GM19025 (cell line): ENCODE data around the gene EEF2KMT.
"Not testable (repeated sequence)": the region's sequence is repeated elsewhere in the genome, so short reads cannot be mapped to it uniquely, and the experiment has no call there.

ENCODE experiments used
- ATAC-seq: cut with Tn5 transposase; IDR thresholded peaks from one replicate; pipeline ENCODE4 v1.9.1; 2021; ENCODE audit warnings: mild to moderate bottlenecking, low read depth, moderate library complexity; ENCODE audit not compliant: unreplicated experiment

The EEF2KMT gene

DNA sequence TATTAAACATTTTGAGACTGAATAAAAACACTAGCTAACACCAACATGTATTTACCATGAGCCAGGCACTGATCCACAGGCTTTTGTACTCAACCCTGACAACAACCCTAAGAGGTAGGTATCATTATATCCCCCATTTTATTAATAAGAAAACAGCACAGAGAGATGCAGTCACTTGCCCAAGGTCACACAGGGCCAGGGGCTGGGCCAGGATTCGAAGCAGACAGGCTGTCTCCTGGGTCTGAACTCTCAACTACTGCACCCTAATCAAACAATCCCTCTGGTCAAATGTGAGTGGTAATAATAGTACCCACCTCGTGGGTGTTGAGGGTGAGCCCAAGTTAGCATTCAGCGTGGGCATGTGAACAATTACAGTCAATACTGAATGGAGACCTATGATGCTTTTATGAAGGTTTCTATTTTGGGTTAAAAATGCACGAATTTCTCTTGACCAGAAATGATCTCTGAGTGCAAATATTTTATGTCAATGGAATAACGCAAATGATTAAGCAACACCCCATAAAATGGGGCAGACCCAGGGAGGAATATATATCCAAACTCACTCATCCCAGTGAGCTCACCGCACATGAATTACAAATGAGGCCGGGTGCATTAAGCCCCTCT is 1.0 kb downstream of the EEF2KMT start:
- not testable (repeated sequence) for ATAC-seq

DNA sequence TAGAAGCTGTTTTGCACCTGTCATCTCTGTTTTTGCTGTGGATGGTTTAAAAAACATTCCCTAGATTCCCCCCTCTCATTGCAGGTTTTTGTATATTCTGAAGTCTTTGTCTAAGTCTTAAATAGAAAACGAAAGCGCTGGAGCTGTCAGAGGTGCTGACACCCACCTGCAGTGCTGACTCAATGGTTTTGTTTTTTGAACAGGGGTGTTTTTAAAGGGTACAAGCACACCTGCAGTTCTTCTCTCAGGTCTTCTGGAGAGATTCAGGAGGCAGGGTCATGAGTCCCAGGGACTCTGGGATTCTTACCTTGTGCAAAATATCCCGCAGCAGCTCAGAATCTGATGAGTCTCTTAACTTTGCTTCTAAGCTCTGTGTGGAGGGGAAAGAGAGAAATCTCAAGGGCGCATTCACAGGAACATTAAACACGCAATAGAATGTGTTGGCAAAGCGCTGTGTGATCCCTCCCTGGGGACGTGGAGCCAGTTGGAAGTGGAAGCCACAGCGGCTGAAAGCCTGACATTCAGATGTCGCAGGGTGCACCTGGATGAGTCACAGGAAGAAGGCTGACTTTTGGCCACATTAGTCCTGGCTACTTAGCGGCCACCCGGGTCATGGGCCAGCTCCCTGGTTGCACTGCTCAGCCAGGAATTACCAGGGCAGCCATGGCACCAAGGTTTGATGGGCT is 2.3 kb downstream of the EEF2KMT start:
- ATAC-seq = not testable (repeated sequence)

DNA sequence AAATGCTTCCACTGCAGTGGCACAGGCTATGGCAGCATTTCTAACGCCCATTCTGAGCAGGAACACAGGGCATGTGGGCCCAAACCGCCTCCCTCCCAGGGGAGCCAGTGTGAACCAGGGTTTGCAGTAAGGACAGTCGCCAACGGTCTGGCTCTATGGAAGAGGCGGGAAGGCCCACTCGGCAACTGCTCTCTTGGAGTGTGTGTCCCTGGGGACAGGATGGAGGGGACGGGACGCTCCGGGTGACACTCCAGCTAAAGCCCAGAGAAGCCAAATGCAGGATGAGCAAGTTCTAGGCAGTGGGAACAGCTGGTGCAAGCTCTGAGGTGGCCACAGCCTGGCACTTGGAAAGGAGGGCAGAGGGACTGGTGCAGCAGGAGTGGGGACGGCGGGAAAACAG is 3.8 kb downstream of the EEF2KMT start:
- ATAC-seq = not testable (repeated sequence)

DNA sequence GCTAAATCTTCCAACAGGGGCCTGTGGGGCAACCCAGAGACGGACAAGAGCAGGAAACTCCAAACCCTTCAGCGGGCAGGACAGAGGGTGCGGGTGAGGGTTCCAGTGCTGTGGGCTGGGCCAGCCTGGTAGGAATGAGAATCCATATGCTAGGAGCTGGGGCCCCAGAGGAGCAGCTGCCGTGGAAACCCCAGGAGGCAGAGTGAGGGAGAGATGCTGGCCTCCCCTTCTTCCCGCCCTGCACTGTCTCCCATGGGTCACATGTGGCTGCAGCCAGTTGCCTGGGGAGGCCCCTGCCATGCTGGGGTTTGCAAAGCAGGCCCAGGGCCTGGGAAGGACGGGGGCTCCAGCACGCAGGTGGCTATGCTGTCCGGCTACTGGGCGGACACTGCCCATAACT is 4.5 kb downstream of the EEF2KMT start:
- not testable (repeated sequence) for ATAC-seq

DNA sequence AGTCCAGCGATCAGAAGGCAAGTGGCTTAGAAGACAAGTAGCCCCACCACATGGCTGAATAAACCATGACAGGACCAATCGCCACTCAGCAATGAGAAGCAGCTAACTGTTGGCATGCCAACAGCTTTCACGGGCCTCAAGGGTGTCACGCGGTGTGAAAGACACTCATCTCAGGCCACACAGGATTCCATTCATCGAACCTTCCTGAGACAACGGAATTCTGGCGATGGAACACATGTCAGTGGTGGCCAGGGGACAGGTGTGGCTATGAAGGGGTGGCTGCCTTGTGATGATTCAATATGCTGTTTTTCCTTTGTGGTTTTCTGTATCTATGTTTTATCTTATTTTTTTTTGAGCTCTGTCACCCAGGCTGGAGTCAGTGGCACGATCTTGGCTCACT is 7.0 kb downstream of the EEF2KMT start:
- not testable (repeated sequence) for ATAC-seq

DNA sequence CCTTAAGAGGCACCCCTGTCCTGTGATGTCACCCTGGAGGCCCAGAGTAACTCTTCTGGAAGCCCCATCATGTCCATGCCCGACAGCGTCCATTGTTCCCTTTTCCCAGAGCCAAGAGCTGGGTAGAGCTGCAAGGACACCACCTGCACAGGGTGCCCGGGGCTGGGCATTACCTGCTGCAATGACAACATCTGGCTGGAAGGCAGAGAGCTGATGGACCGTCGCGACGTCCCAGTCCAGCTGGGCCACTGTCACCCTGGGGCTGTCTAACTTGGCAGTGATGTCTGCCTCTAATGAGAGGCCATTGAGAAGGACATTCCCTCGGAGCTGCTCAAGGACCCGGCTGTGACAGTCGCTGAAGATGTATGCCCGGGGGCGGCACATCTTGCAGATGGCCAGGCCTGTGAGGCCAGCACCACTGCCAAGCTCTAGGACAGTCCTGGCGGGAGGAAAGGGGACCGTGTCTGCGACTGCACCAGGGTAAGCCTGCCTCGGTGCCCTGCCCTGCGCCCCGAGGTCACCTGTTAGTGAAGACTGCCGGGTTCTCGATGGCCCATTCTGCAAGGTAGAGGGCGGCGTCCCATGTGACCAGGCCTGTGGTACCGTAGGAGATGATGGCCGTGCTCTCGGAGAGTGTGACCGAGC is 7.6 kb downstream of the EEF2KMT start:
- not testable (repeated sequence) for ATAC-seq

DNA sequence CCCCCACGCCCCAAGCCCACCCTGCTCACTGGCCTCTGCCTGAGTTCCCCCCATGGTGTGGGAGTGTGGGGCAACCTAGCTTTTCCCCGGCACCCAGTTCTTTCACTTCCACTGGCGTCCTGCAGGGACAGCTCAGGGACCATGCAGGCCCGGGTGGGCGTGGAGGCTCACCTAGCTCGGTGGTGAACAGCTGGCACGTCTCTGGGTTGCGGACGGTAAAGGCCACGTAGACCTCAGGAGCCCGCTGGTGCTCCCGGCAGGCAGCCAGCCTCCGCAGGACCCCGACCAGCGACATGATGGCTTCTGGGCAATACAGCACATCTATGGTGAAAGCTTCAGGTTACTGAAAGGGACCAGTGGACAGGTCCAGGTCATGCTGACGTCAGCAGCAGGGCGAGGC is 8.7 kb downstream of the EEF2KMT start:
- ATAC-seq = not testable (repeated sequence)

DNA sequence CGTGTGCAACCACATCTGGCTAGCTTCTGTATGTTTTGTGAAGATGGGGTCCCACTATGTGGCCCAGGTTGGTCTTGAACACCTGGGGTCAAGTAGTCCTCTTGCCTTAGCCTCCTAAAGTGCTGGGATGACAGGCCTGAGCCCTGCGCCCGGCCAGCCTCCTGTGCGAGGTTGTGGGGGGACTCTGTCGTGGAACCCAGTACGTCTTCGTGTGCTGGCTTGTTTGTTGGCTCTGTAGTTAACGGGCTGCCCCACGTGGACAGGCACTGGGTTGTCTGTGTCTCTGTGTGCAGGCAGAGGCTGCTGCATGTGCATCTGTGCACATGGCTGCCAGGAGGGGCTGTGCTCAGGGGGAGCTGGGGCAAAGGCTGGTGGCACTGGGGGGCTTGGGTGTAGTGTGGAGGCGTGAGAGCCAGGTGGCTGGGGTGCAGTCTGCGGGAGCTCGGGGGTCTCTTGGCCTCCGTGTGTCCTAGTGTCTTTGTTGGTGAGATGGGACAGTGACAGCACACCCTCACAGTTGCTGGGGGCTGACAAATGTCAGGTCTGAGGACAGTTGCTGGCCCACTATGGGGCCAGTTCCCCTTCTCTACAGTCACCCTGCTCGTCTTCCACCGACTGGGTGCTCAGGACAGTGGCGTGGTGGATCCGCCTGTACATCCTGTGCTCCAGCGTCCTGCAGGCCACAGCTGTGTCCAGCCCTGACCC is 9.4 kb downstream of the EEF2KMT start:
- not testable (repeated sequence) for ATAC-seq

DNA sequence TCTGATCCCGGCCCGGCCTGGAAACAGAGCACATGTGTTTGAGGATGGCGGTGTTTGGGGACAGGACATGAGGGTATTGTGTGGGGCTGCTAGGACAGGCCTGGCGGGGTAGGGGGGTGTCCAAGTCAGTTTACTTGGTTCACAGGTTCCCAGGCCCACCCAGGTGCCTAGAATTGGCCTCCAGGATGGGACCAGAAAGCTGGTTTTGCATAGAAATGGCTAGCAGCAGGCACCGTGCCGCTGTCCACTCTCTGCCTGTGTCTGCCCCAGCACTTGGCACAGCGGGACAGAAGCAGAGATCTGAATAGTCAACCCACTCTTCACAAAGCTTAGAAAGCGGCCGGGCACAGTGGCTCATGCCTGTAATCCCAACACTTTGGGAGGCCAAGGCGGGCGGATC is 11.9 kb downstream of the EEF2KMT start:
- not testable (repeated sequence) for ATAC-seq

DNA sequence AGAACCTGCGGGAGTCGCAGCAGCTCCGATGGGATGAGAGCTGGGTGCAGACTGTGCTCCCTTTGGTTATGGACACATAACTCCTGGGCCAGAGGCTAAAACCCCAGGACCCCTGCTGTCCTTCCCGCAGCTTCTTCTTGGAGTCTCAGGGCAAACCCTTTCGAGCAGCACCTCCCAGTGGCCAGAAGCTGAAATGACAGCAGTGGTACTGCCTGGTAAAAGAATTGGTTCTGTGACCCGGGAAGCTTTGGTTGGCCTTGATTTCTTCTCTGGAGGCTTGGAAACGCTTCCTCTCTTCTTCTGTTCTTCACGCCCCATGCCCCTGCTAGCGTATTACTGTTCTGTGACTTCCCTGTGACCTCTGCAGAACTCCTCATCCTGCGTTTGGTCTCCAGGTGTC is 12.8 kb downstream of the EEF2KMT start:
- not testable (repeated sequence) for ATAC-seq

DNA sequence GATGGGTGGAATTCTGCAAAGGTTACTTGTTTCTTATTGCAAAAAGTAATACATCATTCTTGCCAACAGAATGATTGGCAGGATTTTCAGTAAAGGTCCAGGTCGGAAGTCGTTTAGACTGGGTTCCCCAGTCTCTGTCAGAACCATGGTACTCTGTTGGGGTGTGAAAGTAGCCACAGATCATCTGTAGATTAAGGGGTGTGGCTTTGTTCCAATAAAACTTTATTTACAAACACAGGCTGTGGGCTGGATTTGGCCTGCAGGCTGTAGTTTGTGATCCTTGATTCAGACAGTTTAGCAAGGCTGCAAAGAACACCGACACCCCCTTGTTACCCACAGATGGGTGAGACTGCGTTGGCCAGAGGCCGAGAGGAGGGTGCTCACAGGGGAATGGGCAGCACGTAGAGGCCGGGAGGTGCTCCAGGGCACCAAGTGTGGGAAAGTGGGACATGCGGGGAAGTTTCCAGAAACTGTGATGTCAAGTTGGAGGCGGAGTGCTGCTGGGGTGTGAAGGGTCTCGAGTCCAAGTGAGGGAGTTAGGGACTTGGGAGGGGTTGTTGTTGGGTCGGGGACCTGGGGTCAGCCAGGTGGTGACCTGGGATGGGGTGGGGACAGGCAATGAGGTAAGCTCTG is 13.4 kb downstream of the EEF2KMT start:
- ATAC-seq = not testable (repeated sequence)

DNA sequence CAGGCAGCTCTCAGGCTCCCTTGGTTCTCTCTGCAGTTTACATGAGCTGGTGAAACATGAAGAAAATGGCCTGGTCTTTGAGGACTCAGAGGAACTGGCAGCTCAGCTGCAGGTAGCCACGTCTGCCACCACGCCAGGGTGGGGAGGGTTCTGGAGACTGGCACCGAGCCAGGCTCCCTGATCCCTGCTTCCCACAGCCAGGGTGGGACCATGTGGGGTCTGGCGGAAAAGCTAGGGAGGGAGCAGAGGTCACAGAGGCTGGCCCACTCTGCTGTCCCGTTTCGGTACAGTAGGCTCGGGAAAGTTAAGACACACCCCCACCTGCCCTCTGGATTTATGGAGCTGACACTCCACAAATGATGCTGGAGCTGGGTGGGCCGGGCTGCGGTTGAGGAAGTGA is 13.9 kb downstream of the EEF2KMT start:
- not testable (repeated sequence) for ATAC-seq

DNA sequence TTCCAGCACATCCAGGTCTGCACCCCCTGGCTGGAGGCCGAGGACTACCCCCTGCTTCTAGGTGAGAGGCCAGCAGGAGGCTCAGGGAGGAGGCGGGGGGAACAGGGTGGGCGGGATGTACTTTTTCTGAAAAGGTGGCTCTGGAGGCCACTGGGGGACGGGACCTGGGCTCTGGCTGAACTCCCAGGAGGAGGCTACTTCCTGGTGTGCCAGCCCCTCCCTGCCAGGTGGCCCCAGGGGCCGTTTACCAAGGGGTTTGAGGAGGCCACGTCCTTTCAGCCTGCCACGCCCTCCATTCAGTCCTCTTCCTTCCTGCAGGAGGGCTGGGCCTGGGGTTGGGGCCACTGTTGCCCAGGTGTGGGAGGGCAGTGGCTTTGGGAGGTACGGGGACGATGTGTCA is 16.6 kb downstream of the EEF2KMT start:
- ATAC-seq = not testable (repeated sequence)

DNA sequence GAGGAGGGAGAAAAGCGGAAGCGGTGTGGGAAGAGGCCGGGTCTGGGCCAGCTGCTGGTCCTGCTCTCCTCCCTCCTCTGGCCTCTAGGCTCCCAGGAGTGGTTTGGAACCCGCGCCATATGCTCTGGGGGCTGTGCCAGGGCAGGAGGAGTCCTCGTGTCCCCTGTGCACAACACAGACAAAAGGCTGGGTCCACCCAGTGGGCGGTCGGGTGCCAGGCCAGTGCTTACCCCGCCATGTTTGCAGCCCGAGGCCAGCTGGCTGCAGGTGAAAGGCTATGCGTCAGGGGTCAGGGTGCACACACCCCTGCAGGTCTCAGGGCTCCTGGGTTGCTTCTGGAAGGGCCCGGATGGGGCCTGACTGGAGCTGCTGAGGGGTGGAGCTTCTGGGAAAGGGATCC is 17.1 kb downstream of the EEF2KMT start:
- not testable (repeated sequence) for ATAC-seq

DNA sequence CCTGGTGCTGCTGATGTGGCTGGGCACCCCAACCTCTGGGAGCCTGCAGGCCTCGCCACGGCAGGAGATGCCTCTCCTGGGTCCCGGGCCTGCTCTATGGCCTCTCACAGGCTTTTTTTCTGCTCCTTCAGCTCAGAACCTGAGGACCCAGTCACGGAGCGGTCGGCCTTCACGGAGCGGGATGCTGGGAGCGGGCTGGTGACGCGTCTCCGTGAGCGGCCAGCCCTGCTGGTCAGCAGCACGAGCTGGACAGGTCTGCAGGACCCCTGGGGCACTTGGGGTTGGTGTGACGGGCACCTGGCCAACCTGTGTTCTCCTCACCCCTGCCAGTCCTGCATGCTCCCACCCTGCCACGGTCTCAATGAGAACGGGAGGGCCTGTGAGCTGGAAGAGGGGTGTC is 19.0 kb downstream of the EEF2KMT start:
- no peak for ATAC-seq

DNA sequence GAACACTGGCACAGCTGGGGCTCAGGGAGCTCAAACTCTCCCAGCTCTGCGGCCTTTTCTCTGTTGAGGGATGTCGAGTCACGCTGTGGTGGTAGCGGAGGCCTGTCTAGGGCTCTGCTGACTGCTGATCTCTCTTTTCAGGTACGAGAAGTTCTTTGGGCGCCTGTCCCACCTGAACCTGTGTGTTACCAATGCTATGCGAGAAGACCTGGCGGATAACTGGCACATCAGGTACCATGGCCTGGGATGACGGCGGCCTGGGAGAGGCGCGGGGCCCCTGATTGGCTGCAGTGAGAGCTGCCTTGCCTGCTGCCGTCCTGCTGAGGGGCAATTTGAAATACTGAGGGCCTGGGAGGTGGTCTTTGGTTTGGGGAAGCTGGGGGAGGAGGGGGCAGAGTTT is 20.3 kb downstream of the EEF2KMT start:
- no peak for ATAC-seq

DNA sequence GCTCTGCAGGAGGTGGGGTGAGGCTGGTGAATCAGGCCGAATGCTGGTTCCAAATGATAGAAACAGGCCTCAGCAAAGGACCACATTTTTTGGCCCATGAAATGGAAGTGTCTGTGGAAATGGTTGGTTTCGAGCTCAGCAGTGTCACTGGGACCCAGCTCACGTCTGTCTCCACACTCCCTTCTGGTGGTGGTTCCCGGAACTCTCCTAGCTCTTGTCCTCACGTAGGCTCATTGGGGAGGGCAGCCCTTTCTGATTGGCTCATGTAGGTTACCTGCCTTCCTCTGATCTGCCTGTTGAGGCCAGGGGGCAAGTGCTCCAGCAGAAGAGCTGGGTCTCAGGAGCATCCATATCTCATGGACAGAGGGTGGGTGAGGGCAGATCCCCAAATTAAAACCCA is 22.0 kb downstream of the EEF2KMT start:
- no peak for ATAC-seq

DNA sequence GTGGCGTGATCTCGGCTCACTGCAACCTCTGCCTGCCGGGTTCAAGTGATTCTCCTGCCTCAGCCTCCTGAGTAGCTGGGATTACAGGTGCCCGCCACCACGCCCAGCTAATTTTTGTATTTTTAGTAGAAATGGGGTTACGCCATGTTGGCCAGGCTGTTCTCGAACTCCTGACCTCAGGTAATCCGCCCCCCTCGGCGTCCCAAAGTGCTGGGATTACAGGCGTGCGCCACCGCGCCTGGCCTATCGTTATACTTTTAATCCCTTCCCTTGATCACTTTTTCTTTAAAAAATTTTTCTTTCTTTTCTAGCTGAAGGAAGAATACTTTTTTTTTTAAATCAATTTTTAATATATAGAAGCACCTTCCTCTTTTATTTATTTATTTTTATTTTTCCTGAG is 23.8 kb downstream of the EEF2KMT start:
- ATAC-seq = not testable (repeated sequence)

DNA sequence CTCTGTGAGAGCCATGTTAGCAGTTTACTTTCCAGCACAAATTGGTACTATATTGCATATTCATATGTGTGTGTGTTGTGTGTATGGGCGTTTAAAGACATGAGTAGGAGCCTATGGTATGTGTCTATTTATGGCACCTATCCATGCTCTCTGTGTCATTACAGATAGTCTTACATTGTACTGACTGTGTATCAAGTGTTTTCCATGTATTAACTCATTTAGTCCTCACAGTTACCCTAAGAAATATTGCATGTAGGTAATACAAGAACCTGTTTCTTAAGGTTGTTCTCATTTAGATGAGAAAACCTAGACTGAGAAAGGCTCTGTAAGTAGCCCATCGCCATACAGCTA is 24.3 kb downstream of the EEF2KMT start:
- ATAC-seq = no peak

DNA sequence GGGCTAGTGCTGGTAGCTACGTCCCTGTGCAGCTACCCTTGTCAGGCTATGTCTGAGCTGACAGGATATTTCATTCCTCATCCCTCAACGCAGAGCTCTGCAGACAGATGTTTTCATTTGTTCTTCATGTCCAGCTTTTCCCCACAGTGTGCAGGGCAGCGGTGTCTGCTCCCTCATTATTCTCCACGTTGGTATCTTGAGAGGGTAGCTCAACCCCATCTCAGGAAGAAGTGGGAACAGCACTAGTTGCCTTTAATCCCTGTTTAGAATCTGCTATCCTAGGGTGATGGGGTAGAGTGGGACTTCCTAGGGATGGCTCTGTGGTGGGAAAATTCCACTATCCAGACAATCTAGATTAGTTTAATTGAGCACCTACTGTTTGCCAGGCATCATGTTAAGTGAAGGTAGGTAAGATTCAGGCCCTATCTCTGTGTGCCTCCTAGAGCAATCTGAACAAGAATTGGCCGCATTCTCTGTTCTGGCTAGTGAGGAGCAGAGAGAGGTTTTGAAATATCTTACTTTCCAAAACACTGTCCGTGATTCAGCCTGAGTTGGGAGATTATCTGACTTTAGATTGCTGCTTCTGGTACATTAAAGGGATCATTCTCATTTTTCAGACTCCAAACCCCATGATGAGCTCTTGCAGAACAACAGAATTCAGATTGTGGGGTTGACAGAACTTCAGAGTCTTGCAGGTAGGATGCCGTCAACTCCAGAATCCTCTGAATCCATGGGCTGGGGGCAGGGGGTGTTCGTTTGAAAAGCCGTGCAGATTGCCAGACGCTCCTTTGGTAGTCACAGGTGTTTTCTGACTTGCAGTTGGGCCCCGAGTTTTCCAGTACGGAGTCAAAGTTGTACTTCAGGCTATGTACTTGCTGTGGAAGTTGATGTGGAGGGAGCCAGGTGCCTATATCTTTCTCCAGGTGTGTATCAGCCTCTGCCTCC is 25.0 kb downstream of the EEF2KMT start:
- ATAC-seq = no peak
